GM18505 (cell line): ENCODE data around the gene CERCAM.
"Not testable (repeated sequence)": the region's sequence is repeated elsewhere in the genome, so short reads cannot be mapped to it uniquely, and the experiment has no call there.

ENCODE experiments used
- ATAC-seq: cut with Tn5 transposase; IDR thresholded peaks from one replicate; pipeline ENCODE4 v1.9.1; 2021; ENCODE audit not compliant: unreplicated experiment
- POLR2A ChIP-seq: IDR thresholded peaks from 4 replicates; pipeline ENCODE4 v1.6.1; 2011; ENCODE audit warnings: borderline replicate concordance; ENCODE audit not compliant: insufficient read depth, insufficient read length; ENCODE audit errors: extremely low read depth

Gene CERCAM

DNA sequence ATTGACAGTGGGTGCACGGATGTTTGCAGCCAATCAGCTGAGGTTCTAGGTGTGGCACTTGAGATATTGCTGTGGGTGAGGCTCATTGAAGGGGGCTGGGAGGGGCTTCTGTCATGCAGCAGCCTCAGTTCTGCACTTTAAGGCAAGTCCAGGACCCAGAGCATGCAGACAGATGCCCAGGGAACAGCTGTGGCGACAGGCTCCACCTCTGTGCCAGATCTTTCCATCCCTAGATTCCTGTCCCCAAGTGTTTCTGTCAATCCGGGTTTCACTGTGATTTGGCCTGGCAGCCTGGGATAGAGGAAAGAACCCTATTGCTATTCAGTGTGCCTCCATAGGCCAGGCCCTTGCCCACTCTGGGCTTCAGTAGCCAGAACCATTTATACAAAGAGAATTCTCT lies 20.8 kb upstream of the CERCAM start:
- no peak for TF ChIP-seq POLR2A

DNA sequence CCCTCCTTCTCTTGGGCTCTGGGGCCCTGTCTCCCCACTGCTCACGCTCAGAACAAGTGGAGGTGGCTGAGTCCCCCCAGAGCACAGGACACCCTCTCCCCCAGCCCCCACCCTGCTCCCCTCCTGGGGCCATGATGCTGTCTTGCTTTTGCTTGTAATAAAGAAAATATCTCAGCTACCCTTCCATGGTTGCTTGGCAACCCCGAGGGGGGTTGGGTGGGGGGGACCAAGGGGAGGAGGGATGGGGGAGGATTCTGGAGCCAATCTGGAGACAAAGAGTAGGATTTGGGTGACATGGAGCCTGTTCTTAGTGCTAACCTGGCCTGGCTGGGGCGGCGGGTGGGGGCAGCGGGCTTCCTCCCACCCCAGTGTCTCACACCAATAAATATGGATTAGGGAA lies 16.1 kb upstream of the CERCAM start:
- TF ChIP-seq POLR2A = no peak

More for the DNA sequence above, 20.8 kb upstream of the CERCAM start:
- no peak for ATAC-seq

DNA sequence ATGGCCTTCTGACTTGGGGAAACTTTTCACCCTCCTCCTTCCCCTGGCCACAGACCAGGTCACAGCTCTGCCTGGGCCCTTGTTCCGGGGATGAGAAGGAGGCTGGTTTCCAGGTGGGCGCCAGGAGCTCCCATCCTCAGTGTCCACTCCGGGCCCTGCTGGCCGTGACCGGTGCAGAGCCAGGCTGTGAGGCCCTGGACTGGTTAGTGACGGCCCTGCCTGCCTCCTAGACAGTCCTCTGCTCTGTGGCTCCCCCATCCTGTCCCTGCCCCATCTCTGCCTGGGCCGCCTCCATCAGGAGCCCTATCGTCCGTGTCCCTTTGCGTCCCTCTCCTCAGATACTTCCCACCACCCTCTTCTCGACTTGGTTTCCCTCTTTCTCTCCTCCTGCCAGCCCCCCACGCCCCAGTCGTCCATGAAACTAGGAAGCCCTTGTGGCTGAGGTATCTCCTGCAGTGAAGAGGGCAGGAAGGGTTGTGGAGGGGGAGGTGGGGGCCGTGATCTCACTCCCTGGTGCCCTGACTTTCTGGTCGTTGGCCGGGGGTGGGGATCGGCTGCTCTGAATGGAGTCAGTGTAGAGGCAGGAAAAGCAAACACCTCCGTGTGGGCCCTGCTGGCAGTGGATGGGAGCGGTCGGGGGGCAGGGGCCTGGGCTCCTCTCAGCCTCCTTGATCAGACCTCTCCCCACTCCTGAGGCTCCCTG lies 15.4 kb upstream of the CERCAM start:
- no peak for ATAC-seq
- no peak for TF ChIP-seq POLR2A

More for the DNA sequence above, 16.1 kb upstream of the CERCAM start:
- no peak for ATAC-seq

DNA sequence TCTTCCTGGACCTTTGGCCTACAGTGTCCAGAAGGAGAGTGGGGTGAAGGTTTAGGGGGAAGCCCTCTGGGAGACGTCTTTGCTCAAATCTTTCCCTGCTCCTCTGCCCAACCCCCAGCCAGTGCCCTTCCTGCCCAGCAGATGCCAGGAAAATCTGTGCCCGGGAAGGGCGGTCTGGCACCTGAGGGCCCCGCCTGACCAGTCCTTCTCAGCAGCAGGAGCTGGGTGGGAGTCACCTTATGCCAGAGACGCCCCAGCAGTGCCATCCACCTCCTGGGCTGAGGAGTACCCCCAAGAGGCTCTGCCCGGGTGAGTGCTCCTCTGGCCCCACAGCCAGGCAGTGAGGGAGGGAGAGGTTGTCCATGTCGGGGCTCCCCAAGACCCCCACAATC lies 14.9 kb upstream of the CERCAM start:
- no peak for ATAC-seq

DNA sequence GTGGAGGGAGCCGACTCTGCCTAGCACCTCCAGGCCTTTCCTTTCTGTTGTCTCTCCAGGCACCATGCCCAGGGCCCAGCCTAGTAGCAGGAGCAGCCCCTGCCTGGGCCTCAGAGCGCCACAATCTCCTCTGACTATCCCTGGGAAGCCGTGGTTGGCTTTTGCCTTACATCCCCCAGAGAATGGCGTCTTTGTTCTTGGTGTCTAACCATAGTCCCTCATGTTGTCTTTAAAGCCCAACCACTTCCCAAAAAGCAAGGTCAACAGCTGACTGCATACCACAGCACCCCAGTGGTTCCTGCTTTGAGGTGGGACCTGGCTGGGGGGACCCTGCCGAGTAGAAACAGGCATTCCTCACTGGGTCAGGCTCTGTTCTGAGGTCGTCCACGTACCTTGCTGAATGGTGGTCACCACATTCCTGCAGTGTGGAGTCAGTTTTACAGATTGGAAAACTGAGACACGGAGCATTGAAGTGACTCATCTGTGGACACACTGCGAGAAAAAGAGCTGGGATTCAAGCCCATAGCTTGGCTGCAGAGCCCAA lies 13.7 kb upstream of the CERCAM start:
- TF ChIP-seq POLR2A = no peak
- no peak for ATAC-seq

More for the DNA sequence above, 14.9 kb upstream of the CERCAM start:
- no peak for TF ChIP-seq POLR2A

DNA sequence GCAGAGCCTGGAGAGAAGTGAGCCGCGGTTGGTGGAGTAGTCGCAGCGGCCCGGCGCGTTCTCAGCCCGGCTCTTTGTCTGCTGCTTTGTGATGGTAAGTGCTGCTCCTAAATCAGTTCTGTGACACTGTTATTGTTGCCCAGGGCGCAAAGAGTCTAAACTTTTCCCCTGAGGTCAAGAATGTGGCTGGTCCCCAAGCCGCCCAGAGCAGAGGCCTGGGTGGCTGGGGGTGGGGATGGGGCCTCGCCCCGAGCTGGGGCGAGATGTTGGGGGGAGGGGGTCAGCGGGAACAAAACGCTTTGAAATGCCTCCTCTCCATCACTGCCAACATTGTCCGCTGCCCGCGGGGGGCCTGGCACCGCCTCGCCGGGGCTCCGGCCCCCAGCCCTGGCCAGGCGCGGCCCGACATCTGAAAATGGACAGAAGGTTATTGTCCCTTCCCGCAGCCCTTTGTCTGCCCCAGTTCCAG lies 11.7 kb upstream of the CERCAM start:
- no peak for TF ChIP-seq POLR2A
- ATAC-seq = no peak

DNA sequence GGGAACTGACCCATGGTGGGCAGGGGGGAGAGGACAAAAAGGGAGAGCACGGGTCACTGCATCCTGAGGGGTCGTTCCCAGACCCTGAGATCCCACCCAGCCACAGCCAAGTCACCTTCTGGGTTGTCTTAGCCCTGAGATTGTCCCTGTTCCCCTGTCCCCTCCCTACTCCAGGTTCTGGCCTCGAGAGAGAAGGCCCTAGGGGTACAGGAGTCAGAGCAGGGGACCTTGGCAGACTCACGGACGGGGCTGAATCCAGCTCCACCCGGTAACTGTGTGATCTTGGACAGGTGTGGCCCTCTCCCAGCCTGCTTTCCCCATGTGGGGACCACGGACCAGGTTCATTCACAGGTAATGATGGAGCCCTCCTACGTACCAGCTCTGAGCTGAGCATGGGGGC lies 11.2 kb upstream of the CERCAM start:
- ATAC-seq = no peak
- no peak for TF ChIP-seq POLR2A

DNA sequence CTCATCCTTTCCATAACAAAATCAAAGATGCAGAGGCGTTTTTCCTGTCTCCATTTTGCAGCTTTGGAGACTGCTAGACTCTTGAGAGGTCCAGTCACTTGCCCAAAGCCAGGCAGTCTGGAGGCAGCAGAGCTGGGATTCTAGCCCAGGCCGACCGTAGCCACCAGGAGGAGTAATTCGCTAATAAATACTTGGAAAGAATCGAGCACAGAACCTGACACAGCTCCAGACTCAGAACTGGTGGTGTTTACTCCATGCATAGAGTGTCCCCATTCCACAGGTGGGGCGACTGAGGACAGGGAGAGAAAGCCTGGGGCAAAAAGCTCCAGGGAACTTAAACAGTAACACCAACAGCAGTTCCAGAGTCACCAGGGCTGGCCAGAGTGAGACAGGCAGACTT lies 10.7 kb upstream of the CERCAM start:
- no peak for ATAC-seq
- no peak for TF ChIP-seq POLR2A

DNA sequence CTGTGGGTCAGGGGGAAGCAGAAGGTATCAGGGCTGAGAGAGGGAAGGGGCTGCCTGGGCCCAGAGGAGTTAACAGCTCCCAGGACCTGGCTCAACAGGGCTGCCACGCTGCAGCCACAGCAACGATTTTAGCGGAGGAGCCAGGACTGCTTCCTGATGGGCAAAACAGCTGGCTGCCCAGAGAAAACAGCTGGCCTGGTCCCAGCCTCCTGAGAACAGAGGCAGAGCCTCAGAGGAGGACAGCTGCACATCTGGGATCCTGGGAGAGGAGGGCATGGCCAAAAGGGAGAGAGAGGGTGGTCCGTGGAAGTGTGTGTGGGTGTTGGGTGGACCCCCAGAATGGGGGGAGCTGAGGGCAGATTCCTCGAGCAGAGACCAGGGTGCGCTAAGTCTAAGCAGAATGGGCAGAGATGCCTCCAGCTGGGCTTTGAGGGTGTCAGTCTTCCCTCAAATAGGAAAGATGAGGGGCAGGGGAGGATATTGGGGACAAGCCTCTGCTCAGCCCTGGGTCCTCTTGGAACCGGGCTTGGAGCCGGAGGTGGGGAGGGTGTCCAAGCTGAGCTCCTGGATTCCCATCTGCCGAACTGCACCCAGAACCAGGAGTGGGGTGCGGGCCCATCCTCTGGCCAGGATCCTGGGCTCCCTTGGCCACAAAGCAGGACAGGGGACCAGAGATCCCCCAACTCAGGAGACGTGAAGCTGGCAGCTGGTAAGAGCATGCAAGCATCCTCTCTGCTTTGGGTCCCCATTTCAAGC lies 9.1 kb upstream of the CERCAM start:
- ATAC-seq = no peak
- no peak for TF ChIP-seq POLR2A

DNA sequence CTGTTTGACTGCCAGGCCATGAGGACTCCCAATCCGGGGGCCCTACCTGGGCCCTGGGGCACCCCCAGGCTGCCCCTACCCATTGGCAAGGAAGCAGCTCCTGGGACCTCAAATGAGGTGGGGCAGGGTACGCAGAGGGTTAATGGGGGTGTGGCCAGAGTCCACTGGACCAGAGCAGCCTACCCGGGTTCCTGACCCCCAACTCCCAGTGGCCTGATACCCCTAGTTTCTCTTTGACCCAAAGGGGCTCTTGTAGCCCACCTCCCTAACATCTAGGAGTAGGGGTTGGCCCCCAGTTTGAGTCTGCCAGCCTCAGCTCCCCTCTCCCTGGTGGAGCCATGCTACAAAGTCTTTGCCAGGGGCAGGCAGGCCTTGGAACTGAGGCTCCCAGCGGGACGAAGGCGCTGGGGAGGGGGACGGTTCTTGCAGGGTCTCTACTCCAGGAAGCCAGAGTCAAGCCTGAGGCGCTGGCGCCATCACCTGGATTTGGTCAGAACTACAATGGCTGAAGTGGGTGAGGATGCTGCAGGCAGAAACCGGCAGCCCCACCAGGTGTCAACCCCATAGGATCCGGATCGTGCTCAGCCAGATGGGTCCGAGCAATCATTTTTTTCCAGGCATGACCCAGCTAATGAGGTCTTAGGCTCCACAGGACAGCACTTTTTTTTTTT lies 8.4 kb upstream of the CERCAM start:
- no peak for TF ChIP-seq POLR2A
- ATAC-seq = no peak

DNA sequence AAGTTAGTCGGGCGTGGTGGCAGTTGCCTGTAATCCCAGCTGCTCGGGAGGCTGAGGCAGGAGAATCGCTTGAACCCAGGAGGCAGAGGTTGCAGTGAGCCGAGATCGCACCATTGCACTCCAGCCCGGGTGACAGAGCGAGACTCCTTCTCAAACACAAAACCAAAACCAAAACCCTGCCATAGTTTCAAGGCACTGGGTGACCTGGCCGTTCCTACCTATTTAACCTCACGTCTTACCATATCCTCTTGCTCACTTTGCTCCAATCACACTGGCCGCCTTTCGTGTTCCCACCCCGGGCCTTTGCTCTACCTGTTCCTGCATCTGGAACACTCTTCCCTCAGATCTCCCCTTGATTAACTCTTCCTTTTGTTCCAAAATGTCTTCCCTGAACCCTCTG lies 6.9 kb upstream of the CERCAM start:
- not testable (repeated sequence) for ATAC-seq

DNA sequence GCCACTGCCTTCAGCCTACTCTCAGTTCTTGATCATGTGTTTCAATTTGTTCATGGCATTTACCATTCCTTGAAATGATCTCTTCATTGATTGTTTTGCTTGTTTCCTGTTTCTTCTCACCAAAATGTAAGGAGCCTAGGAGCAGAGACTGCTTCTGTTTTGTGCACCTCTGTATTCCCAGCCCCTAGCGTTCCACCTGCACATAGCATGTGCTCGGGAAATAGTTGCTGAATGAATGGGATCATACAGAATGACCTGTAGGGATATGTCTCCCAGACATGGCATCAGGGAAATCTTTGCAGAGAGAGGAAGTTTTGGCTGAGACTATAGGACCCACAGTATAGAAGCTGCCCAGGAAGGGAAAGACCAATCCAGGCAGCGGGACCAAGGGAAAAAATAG lies 6.2 kb upstream of the CERCAM start:
- ATAC-seq = no peak
- no peak for TF ChIP-seq POLR2A

DNA sequence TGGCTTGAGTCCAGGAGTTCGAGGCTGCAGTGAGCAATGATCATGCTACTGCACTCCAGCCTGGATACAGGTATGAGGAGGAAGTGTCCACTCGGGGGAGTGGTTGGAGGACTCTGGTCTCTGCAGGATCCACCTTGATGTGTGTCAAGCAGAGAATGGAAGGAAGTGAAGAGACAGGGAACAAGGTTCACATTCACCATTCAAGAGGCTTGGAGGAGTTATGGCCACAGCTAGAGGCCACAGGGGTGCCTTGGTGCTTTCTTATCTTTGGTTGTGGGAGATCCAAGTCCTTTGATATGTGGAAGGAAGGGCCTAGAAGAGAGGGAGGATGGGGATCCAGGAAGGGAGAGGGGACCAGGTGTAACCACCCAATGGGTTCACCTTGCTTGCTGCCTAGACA lies 5.4 kb upstream of the CERCAM start:
- no peak for TF ChIP-seq POLR2A
- ATAC-seq = no peak
